Measurements from ENCODE around the gene TNFAIP8L3.

Gene TNFAIP8L3

GRCh38 chr15:51085764-51086163 is 8.9 kb downstream of the TNFAIP8L3 start:
- Histone ChIP-seq H3K9ac (ENCODE audit: low read length) (no peak overlapping the region), H3K23ac (ENCODE audit: low read length) (no peak overlapping the region), H2BK15ac (replicated peaks; ENCODE audit: low read depth) (no peak overlapping the region), H4K5ac (ENCODE audit: low read length) (no peak overlapping the region), H3K56ac (ENCODE audit: low read length) (no peak overlapping the region), H3K4ac (ENCODE audit: low read depth, low read length) (no peak overlapping the region), H3K27ac (ENCODE audit: low read depth, low read length) (no peak overlapping the region), H2BK120ac (ENCODE audit: low read depth, low read length) (no peak overlapping the region), H3K4me2 (ENCODE audit: low read length) (no peak overlapping the region), H2AK5ac (ENCODE audit: low read length) (no peak overlapping the region), H3K79me1 (ENCODE audit: low read length) (no peaks in the 10 kb centered on the region), H3K4me3 (ENCODE audit: low read length) (no peak overlapping the region), H4K8ac (ENCODE audit: low read depth, low read length) (no peak overlapping the region), H3K36me3 (ENCODE audit: control insufficient read depth, insufficient read depth, low read length) (no peaks in the 10 kb centered on the region), H2BK5ac (ENCODE audit: low read length) (no peak overlapping the region), H3K27me3 (ENCODE audit: insufficient read depth, low read length, poor library complexity) (no peaks in the 10 kb centered on the region), H3K4me1 (ENCODE audit: control insufficient read depth, low read depth, low read length) (no peaks in the 10 kb centered on the region), H3K18ac (ENCODE audit: low read length) (no peak overlapping the region), H3K79me2 (ENCODE audit: control insufficient read depth, insufficient read depth, low read length) (no peaks in the 10 kb centered on the region)
- no peak for DNase-seq
- no CpG with 5 or more reads among the region's 1 CpG for WGBS (ENCODE audit: extremely low coverage, insufficient coverage, low lambda C conversion rate)

- Histone ChIP-seq H3K4ac (ENCODE audit: low read depth, low read length) (no peak overlapping the region), H3K27me3 (ENCODE audit: insufficient read depth, low read length, poor library complexity) (no peaks in the 10 kb centered on the region), H4K5ac (ENCODE audit: low read length) (no peak overlapping the region), H3K56ac (ENCODE audit: low read length) (no peak overlapping the region), H3K4me3 (ENCODE audit: low read length) (no peak overlapping the region), H2AK5ac (ENCODE audit: low read length) (no peak overlapping the region), H2BK5ac (ENCODE audit: low read length) (no peak overlapping the region), H3K18ac (ENCODE audit: low read length) (no peak overlapping the region), H3K27ac (ENCODE audit: low read depth, low read length) (no peak overlapping the region), H3K36me3 (ENCODE audit: control insufficient read depth, insufficient read depth, low read length) (no peaks in the 10 kb centered on the region), H3K79me1 (ENCODE audit: low read length) (no peaks in the 10 kb centered on the region), H4K8ac (ENCODE audit: low read depth, low read length) (no peak overlapping the region), H3K4me1 (ENCODE audit: control insufficient read depth, low read depth, low read length) (no peaks in the 10 kb centered on the region), H3K79me2 (ENCODE audit: control insufficient read depth, insufficient read depth, low read length) (no peaks in the 10 kb centered on the region), H3K23ac (ENCODE audit: low read length) (no peak overlapping the region), H3K9ac (ENCODE audit: low read length) (no peak overlapping the region), H2BK120ac (ENCODE audit: low read depth, low read length) (no peak overlapping the region), H2BK15ac (replicated peaks; ENCODE audit: low read depth) (no peak overlapping the region), H3K4me2 (ENCODE audit: low read length) (no peak overlapping the region)
- DNase-seq: no peak
- no CpG with 5 or more reads among the region's 4 CpGs for WGBS (ENCODE audit: extremely low coverage, insufficient coverage, low lambda C conversion rate)
Measured at GRCh38 chr15:51083641-51084166, 11.0 kb downstream of the TNFAIP8L3 start.

GRCh38 chr15:51082246-51082645 is 12.5 kb downstream of the TNFAIP8L3 start:
- Histone ChIP-seq H3K4me3 (ENCODE audit: low read length) (no peak overlapping the region), H3K36me3 (ENCODE audit: control insufficient read depth, insufficient read depth, low read length) (no peaks in the 10 kb centered on the region), H2BK15ac (replicated peaks; ENCODE audit: low read depth) (no peak overlapping the region), H2AK5ac (ENCODE audit: low read length) (no peak overlapping the region), H3K23ac (ENCODE audit: low read length) (no peak overlapping the region), H3K27me3 (ENCODE audit: insufficient read depth, low read length, poor library complexity) (no peaks in the 10 kb centered on the region), H3K79me2 (ENCODE audit: control insufficient read depth, insufficient read depth, low read length) (no peaks in the 10 kb centered on the region), H3K4me2 (ENCODE audit: low read length) (no peak overlapping the region), H3K4ac (ENCODE audit: low read depth, low read length) (no peak overlapping the region), H3K27ac (ENCODE audit: low read depth, low read length) (no peak overlapping the region), H3K79me1 (ENCODE audit: low read length) (no peaks in the 10 kb centered on the region), H3K9ac (ENCODE audit: low read length) (no peak overlapping the region), H3K4me1 (ENCODE audit: control insufficient read depth, low read depth, low read length) (peaks cover 2% of the 10 kb centered on the region), H2BK120ac (ENCODE audit: low read depth, low read length) (no peak overlapping the region), H3K56ac (ENCODE audit: low read length) (no peak overlapping the region), H4K5ac (ENCODE audit: low read length) (no peak overlapping the region), H3K18ac (ENCODE audit: low read length) (no peak overlapping the region), H2BK5ac (ENCODE audit: low read length) (no peak overlapping the region), H4K8ac (ENCODE audit: low read depth, low read length) (no peak overlapping the region)
- DNase-seq: no peak
- WGBS (ENCODE audit: extremely low coverage, insufficient coverage, low lambda C conversion rate): no CpG with 5 or more reads among the region's 1 CpG

GRCh38 chr15:51080286-51080685 is 14.4 kb downstream of the TNFAIP8L3 start:
- no CpG with 5 or more reads among the region's 5 CpGs for WGBS (ENCODE audit: extremely low coverage, insufficient coverage, low lambda C conversion rate)
- H3K23ac ChIP-seq (ENCODE audit: low read length): no peak overlapping the region
- H4K8ac ChIP-seq (ENCODE audit: low read depth, low read length): no peak overlapping the region
- no peaks in the 10 kb centered on the region for H3K36me3 ChIP-seq (ENCODE audit: control insufficient read depth, insufficient read depth, low read length)
- H2BK120ac ChIP-seq (ENCODE audit: low read depth, low read length): no peak overlapping the region
- H3K79me1 ChIP-seq (ENCODE audit: low read length): no peaks in the 10 kb centered on the region
- H3K56ac ChIP-seq (ENCODE audit: low read length): no peak overlapping the region
- no peaks in the 10 kb centered on the region for H3K27me3 ChIP-seq (ENCODE audit: insufficient read depth, low read length, poor library complexity)
- no peak overlapping the region for H3K4ac ChIP-seq (ENCODE audit: low read depth, low read length)
- H3K79me2 ChIP-seq (ENCODE audit: control insufficient read depth, insufficient read depth, low read length): no peaks in the 10 kb centered on the region
- H2BK15ac ChIP-seq (replicated peaks; ENCODE audit: low read depth): no peak overlapping the region
- H3K4me3 ChIP-seq (ENCODE audit: low read length): no peak overlapping the region
- H3K4me2 ChIP-seq (ENCODE audit: low read length): no peak overlapping the region
- no peak for DNase-seq
- peaks cover 4% of the 10 kb centered on the region for H3K4me1 ChIP-seq (ENCODE audit: control insufficient read depth, low read depth, low read length)
- H3K18ac ChIP-seq (ENCODE audit: low read length): no peak overlapping the region
- no peak overlapping the region for H2BK5ac ChIP-seq (ENCODE audit: low read length)
- no peak overlapping the region for H3K9ac ChIP-seq (ENCODE audit: low read length)
- H3K27ac ChIP-seq (ENCODE audit: low read depth, low read length): no peak overlapping the region
- H2AK5ac ChIP-seq (ENCODE audit: low read length): no peak overlapping the region
- no peak overlapping the region for H4K5ac ChIP-seq (ENCODE audit: low read length)

- Histone ChIP-seq H3K23ac (ENCODE audit: low read length) (no peak overlapping the region), H2BK15ac (replicated peaks; ENCODE audit: low read depth) (no peak overlapping the region), H3K4me2 (ENCODE audit: low read length) (no peak overlapping the region), H3K9ac (ENCODE audit: low read length) (no peak overlapping the region), H3K4me3 (ENCODE audit: low read length) (no peak overlapping the region), H3K79me2 (ENCODE audit: control insufficient read depth, insufficient read depth, low read length) (no peaks in the 10 kb centered on the region), H3K79me1 (ENCODE audit: low read length) (no peaks in the 10 kb centered on the region), H3K36me3 (ENCODE audit: control insufficient read depth, insufficient read depth, low read length) (no peaks in the 10 kb centered on the region), H3K27ac (ENCODE audit: low read depth, low read length) (no peak overlapping the region), H3K4me1 (ENCODE audit: control insufficient read depth, low read depth, low read length) (peaks cover 4% of the 10 kb centered on the region), H3K56ac (ENCODE audit: low read length) (no peak overlapping the region), H4K5ac (ENCODE audit: low read length) (no peak overlapping the region), H3K18ac (ENCODE audit: low read length) (no peak overlapping the region), H2AK5ac (ENCODE audit: low read length) (no peak overlapping the region), H4K8ac (ENCODE audit: low read depth, low read length) (no peak overlapping the region), H2BK5ac (ENCODE audit: low read length) (no peak overlapping the region), H3K4ac (ENCODE audit: low read depth, low read length) (no peak overlapping the region), H2BK120ac (ENCODE audit: low read depth, low read length) (no peak overlapping the region), H3K27me3 (ENCODE audit: insufficient read depth, low read length, poor library complexity) (no peaks in the 10 kb centered on the region)
- peak; percentile 32 for DNase-seq
Measured at GRCh38 chr15:51079226-51079625, 15.5 kb downstream of the TNFAIP8L3 start.

All from mesendoderm (in vitro differentiated cells).